Keratinocyte (primary cell): ENCODE measurements around the gene LRRC10. TPM values are rescaled to one million over a fixed set of nuclear protein-coding genes. Genes with fewer than 3 reads are reported as not detected.

Source experiments
- DNase-seq: peaks from one replicate; pipeline ENCODE4 v3.0.0-alpha.2; 2011; ENCODE audit warnings: low read depth, missing footprints, low spot score
- FAIRE-seq: peaks from 2 replicates; lab custom pipeline; 2011; peaks lifted over from hg19 to GRCh38; lab: Jason Lieb, UNC
- H2AFZ ChIP-seq: 2 replicates; pipeline ENCODE4 v1.6.0; 2012; ENCODE audit warnings: low read length, control low read depth, inconsistent platforms; ENCODE audit not compliant: control insufficient read depth
- H3K27ac ChIP-seq: 2 replicates; pipeline ENCODE4 v1.5.1; 2011; ENCODE audit warnings: low read length; ENCODE audit not compliant: control insufficient read depth, insufficient read depth
- H3K27me3 ChIP-seq: 3 replicates; pipeline ENCODE4 v1.6.0; 2011; ENCODE audit warnings: low read length; ENCODE audit not compliant: control insufficient read depth, insufficient read depth; ENCODE audit errors: extremely low read depth
- H3K36me3 ChIP-seq, 2 experiments: 2 replicates in 1 of 2; 3 replicates in 1 of 2; pipeline ENCODE4 v1.5.1; 2011; ENCODE audit warnings: low read length in 2 of 2, mild to moderate bottlenecking in 1 of 2; ENCODE audit not compliant: control insufficient read depth in 2 of 2, insufficient read depth in 2 of 2; ENCODE audit errors: extremely low read depth in 1 of 2
- H3K4me1 ChIP-seq: 3 replicates; pipeline ENCODE4 v1.5.1; 2011; ENCODE audit warnings: low read length; ENCODE audit not compliant: control insufficient read depth, insufficient read depth; ENCODE audit errors: extremely low read depth
- H3K4me2 ChIP-seq: 3 replicates; pipeline ENCODE4 v1.6.0; 2011; ENCODE audit warnings: low read depth, low read length; ENCODE audit not compliant: control insufficient read depth, insufficient read depth; ENCODE audit errors: extremely low read depth
- H3K4me3 ChIP-seq, 3 experiments: fragments of 200-600 bp in 1 of 3; sonication (generic) in 1 of 3; 2 replicates in 2 of 3; 3 replicates in 1 of 3; pipeline ENCODE4 v1.5.1; 2011 to 2016; ENCODE audit warnings: low read length in 3 of 3, mild to moderate bottlenecking in 3 of 3, control low read depth in 2 of 3, inconsistent platforms in 1 of 3, low read depth in 1 of 3, mixed read lengths in 1 of 3, mixed run types in 1 of 3, moderate library complexity in 1 of 3; ENCODE audit not compliant: control insufficient read depth in 2 of 3, insufficient read depth in 2 of 3; ENCODE audit errors: extremely low read depth in 1 of 3
- H3K79me2 ChIP-seq: 2 replicates; pipeline ENCODE4 v1.6.0; 2012; ENCODE audit warnings: low read length; ENCODE audit not compliant: control insufficient read depth, insufficient read depth
- H3K9ac ChIP-seq: 3 replicates; pipeline ENCODE4 v1.6.0; 2011; ENCODE audit warnings: low read length; ENCODE audit not compliant: control insufficient read depth, insufficient read depth; ENCODE audit errors: extremely low read depth
- H3K9me1 ChIP-seq: 3 replicates; pipeline ENCODE4 v1.6.0; 2011; ENCODE audit warnings: low read length; ENCODE audit not compliant: control insufficient read depth, insufficient read depth; ENCODE audit errors: extremely low read depth
- H3K9me3 ChIP-seq: 2 replicates; pipeline ENCODE4 v1.5.1; 2012; ENCODE audit warnings: low read depth, low read length; ENCODE audit not compliant: control insufficient read depth
- H4K20me1 ChIP-seq: 3 replicates; pipeline ENCODE4 v1.6.0; 2011; ENCODE audit warnings: low read length; ENCODE audit not compliant: control insufficient read depth, insufficient read depth; ENCODE audit errors: extremely low read depth
- CTCF ChIP-seq, 3 experiments: IDR thresholded peaks in 1 of 3; conservative IDR thresholded peaks in 1 of 3; optimal IDR thresholded peaks in 1 of 3; 2 replicates in 2 of 3; 3 replicates in 1 of 3; pipeline versions ENCODE3 to v1.5.1; 2011; ENCODE audit warnings: low read length in 3 of 3, mild to moderate bottlenecking in 3 of 3, moderate library complexity in 2 of 3, control low read depth in 1 of 3, inconsistent platforms in 1 of 3; ENCODE audit not compliant: insufficient read depth in 2 of 3; ENCODE audit errors: extremely low read depth in 1 of 3
- EZH2 ChIP-seq: IDR thresholded peaks from one replicate; pipeline ENCODE4 v1.6.1; 2012; ENCODE audit warnings: inconsistent platforms, mild to moderate bottlenecking, low read length, moderate library complexity
- dilution Hi-C: fragments of 300-500 bp; cut with MboI; formaldehyde crosslinking; loops from one replicate; pipeline ENCODE4 v1.7.0; 2020; ENCODE audit warnings: low sequenced_read_pairs; ENCODE audit not compliant: extremely low pct_ligation_motif_present
- polyA plus RNA-seq, 5 experiments: library from polyadenylated mRNA; depleted of rRNA in 3 of 5; stranded (reverse) in 3 of 5; stranded (forward) in 1 of 5; unstranded in 1 of 5; fragments of >200 nt; gene quantifications; 1 replicate in 1 of 5; 2 replicates in 3 of 5; 3 replicates in 1 of 5; pipeline versions ENCODE4 v1.2.1 to v1.2.3, GENCODE V29; 2011 to 2012; ENCODE audit warnings: missing spikeins in 2 of 5, low read depth in 1 of 5, low replicate concordance in 1 of 5

LRRC10 gene
- polyA plus RNA-seq, 1 donor (not counting 4 experiments of a cell fraction or from before 2014, with no cell fraction given) = not detected

DNA sequence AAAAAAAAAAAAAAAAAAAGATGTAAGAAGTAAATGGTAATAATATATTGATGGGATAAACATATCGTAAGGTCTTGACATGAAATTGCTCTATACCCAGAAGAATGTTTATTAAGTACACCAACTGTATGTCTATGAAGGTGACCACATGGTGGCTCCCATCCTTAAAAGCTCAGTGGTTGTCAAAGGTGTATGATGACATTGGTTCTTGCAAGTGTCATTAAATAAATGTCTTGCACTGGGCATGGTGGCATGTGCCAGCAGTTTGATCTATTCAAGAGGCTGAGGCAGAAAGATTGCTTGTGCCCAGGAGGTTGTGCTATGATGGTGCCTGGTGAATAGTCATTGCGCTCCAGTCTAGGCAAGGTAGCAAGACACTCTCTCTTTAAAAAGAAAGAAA lies 15.0 kb downstream of the LRRC10 start:
- dilution Hi-C loops = no loop called here
- Histone ChIP-seq H3K9me3 (no peaks in the 10 kb centered on the region), H3K79me2 (peaks cover 5% of the 10 kb centered on the region), H3K36me3 (peaks cover 31 to 55% of the 10 kb centered on the region in 2 experiments), H4K20me1 (no peaks in the 10 kb centered on the region), H3K9me1 (no peaks in the 10 kb centered on the region), H3K4me2 (no peak overlapping the region), H2AFZ (no peak overlapping the region), H3K27ac (no peak overlapping the region), H3K4me3 (no peak overlapping the region), H3K27me3 (no peaks in the 10 kb centered on the region), H3K4me1 (no peaks in the 10 kb centered on the region), H3K9ac (no peak overlapping the region)
- TF ChIP-seq CTCF (optimal IDR thresholded peaks at IDR 0.05 in 1 of 3, IDR thresholded peaks at IDR 0.05 in 1 of 3, conservative IDR thresholded peaks at IDR 0.05 in 1 of 3; ENCODE audit: extremely low read depth in 1 of 3, insufficient read depth in 2 of 3, low read length in 3 of 3) = no peak
- TF ChIP-seq EZH2 = no peak
- DNase-seq = no peak
- FAIRE-seq = no peak

DNA sequence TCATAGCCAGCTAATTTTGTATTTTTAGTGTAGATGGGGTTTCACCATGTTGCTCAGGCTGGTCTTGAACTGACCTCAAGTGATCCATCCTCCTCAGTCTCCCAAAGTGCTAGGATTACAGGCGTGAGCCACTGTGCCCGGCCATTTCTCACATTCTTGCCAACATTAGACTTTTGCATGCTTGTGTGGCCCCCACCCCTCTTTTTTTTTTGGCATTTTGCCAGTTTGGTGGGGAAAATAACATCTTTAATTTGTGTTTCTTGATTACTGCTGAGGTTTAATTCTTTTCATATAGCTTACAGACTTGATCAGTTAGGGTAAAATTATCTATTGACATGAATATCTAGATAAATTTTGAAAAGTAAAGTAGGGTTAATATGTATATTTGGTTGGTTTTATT lies 21.6 kb downstream of the LRRC10 start:
- H3K9me1 ChIP-seq = no peaks in the 10 kb centered on the region
- peaks cover 4% of the 10 kb centered on the region for H4K20me1 ChIP-seq
- dilution Hi-C loops = no loop called here
- peaks cover 20 to 37% of the 10 kb centered on the region in 2 experiments for H3K36me3 ChIP-seq
- FAIRE-seq = no peak
- no peak for DNase-seq
- no peak overlapping the region for H2AFZ ChIP-seq
- H3K27me3 ChIP-seq = no peaks in the 10 kb centered on the region
- H3K27ac ChIP-seq = no peak overlapping the region
- H3K9ac ChIP-seq = no peak overlapping the region
- no peak overlapping the region for H3K4me3 ChIP-seq
- TF ChIP-seq CTCF (optimal IDR thresholded peaks at IDR 0.05 in 1 of 3, IDR thresholded peaks at IDR 0.05 in 1 of 3, conservative IDR thresholded peaks at IDR 0.05 in 1 of 3; ENCODE audit: extremely low read depth in 1 of 3, insufficient read depth in 2 of 3, low read length in 3 of 3) (no peak), EZH2 (no peak)
- H3K79me2 ChIP-seq = peaks cover 30% of the 10 kb centered on the region
- peaks cover 4% of the 10 kb centered on the region for H3K4me1 ChIP-seq
- no peaks in the 10 kb centered on the region for H3K9me3 ChIP-seq
- no peak overlapping the region for H3K4me2 ChIP-seq
